SK-N-SH treated with all-trans-retinoic acid at 6 μM for 48 hours (cell line): ENCODE measurements around the gene FPR2.

Source experiments
- ARNTL ChIP-seq: fragments of 450-650 bp; formaldehyde crosslinking; IDR thresholded peaks from 2 replicates; pipeline ENCODE4 v1.5.0; 2020; ENCODE audit warnings: low read depth, mild to moderate bottlenecking, moderate library complexity, borderline replicate concordance
- BACH2 ChIP-seq: fragments of 250-450 bp; sonication (Bioruptor Pico); IDR thresholded peaks from 2 replicates; pipeline ENCODE4 v1.9.0; 2021; ENCODE audit warnings: mild to moderate bottlenecking, borderline replicate concordance
- ISL1 ChIP-seq: fragments of 250-450 bp; sonication (Bioruptor Pico); IDR thresholded peaks from 2 replicates; pipeline ENCODE4 v2.1.2; 2022; ENCODE audit warnings: mild to moderate bottlenecking, moderate library complexity
- SNAI2 ChIP-seq: fragments of 250-450 bp; sonication (Bioruptor Pico); IDR thresholded peaks from 2 replicates; pipeline ENCODE4 v1.5.0; 2020; ENCODE audit warnings: mild to moderate bottlenecking, moderate library complexity
- TCF4 ChIP-seq: fragments of 250-450 bp; sonication (Bioruptor Pico); IDR thresholded peaks from 2 replicates; pipeline ENCODE4 v1.8.0; 2021; ENCODE audit warnings: mild to moderate bottlenecking, moderate library complexity, borderline replicate concordance
- TOX ChIP-seq: fragments of 250-450 bp; sonication (Bioruptor Pico); IDR thresholded peaks from 2 replicates; pipeline ENCODE4 v1.8.0; 2021; ENCODE audit warnings: mild to moderate bottlenecking, moderate library complexity, borderline replicate concordance
- TSHZ2 ChIP-seq: fragments of 250-450 bp; sonication (Bioruptor Pico); IDR thresholded peaks from 2 replicates; pipeline ENCODE4 v1.5.0; 2020; ENCODE audit warnings: mild to moderate bottlenecking, moderate library complexity
- ZC3H10 ChIP-seq: fragments of 250-450 bp; sonication (Bioruptor Pico); IDR thresholded peaks from 2 replicates; pipeline ENCODE4 v1.5.1; 2021; ENCODE audit warnings: mild to moderate bottlenecking, moderate library complexity
- ZFP30 ChIP-seq: fragments of 450-650 bp; formaldehyde crosslinking; IDR thresholded peaks from 2 replicates; pipeline ENCODE4 v1.5.0; 2022; ENCODE audit warnings: mild to moderate bottlenecking, moderate library complexity
- TF ChIP-seq, protein P1 (sequence below): fragments of 250-450 bp; sonication (Bioruptor Pico); IDR thresholded peaks from 2 replicates; pipeline ENCODE4 v1.5.1; 2020; ENCODE audit warnings: low read depth, mild to moderate bottlenecking, moderate library complexity
- TF ChIP-seq, protein P2 (sequence below): fragments of 250-450 bp; sonication (Bioruptor Pico); IDR thresholded peaks from 2 replicates; pipeline ENCODE4 v1.8.0; 2020; ENCODE audit warnings: mild to moderate bottlenecking, moderate library complexity, borderline replicate concordance

DNA sequence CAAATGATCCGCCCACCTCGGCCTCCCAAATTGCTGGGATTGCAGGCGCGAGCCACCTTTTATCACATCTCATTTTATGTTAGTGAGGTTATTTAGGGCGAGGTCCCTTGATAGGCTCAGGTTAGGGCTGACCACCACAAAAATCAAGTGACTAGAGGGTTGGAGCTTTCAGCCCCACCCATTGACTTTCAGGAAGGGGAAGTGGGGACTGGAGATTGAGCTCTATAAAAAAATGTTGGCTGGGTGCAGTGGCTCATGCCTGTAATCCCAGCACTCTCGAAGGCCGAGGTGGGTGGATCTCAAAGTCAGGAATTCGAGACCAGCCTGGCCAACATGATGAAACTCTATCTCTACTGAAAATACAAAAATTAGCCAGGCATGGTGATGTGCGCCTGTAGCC lies 54.1 kb downstream of the FPR2 start:
- no peak for TF ChIP-seq TSHZ2
- TF ChIP-seq ARNTL (CRISPR knock-in tag): no peak
- no peak for TF ChIP-seq ZFP30 (CRISPR knock-in tag)
- TF ChIP-seq SNAI2 (CRISPR knock-in tag): no peak
- TF ChIP-seq, protein P1, sequence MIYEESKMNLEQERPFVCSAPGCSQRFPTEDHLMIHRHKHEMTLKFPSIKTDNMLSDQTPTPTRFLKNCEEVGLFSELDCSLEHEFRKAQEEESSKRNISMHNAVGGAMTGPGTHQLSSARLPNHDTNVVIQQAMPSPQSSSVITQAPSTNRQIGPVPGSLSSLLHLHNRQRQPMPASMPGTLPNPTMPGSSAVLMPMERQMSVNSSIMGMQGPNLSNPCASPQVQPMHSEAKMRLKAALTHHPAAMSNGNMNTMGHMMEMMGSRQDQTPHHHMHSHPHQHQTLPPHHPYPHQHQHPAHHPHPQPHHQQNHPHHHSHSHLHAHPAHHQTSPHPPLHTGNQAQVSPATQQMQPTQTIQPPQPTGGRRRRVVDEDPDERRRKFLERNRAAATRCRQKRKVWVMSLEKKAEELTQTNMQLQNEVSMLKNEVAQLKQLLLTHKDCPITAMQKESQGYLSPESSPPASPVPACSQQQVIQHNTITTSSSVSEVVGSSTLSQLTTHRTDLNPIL (CRISPR knock-in tag): no peak
- TF ChIP-seq ZC3H10: no peak
- TF ChIP-seq ISL1 (CRISPR knock-in tag): no peak
- TF ChIP-seq TOX (CRISPR knock-in tag): no peak
- no peak for TF ChIP-seq BACH2 (CRISPR knock-in tag)
- no peak for TF ChIP-seq TCF4 (CRISPR knock-in tag)
- TF ChIP-seq, protein P2, sequence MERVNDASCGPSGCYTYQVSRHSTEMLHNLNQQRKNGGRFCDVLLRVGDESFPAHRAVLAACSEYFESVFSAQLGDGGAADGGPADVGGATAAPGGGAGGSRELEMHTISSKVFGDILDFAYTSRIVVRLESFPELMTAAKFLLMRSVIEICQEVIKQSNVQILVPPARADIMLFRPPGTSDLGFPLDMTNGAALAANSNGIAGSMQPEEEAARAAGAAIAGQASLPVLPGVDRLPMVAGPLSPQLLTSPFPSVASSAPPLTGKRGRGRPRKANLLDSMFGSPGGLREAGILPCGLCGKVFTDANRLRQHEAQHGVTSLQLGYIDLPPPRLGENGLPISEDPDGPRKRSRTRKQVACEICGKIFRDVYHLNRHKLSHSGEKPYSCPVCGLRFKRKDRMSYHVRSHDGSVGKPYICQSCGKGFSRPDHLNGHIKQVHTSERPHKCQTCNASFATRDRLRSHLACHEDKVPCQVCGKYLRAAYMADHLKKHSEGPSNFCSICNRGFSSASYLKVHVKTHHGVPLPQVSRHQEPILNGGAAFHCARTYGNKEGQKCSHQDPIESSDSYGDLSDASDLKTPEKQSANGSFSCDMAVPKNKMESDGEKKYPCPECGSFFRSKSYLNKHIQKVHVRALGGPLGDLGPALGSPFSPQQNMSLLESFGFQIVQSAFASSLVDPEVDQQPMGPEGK (CRISPR knock-in tag): no peak
